NCI-H1048 (cell line): ENCODE measurements around the gene TM4SF1.

Experiments
- DNase-seq: peaks from one replicate; lab custom pipeline; 2025; lab: John Stamatoyannopoulos, UW

TM4SF1 gene

DNA sequence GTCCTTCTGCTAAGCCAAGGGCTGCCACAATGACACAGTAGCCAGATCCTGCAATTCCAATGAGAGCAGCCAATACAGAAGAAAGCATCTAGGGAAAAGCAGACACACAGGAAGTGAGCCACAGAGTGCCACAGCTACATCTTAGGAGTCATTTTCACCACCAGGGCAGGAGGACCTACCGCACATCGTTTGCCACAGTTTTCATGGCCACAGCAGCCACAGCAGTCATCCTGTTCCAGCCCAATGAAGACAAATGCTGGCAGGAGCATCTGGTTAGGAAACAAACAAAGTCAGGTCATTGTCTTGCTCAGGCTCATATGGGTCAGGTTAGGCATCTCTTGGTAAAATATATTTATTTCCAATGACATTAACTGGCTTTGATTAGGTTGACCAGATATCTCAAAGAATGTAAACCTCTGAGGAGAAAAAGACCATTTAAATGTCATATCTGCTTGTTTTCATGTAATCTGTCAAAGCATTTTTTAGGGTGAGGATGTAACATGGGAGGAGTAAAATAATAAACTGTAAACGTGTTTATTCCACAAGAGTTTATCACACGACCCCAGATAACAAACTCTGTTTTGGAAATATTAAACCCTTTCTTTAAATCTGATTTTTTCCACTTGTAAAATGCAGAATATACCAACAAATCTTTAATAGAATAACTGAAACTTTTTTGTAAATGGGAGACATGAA lies 1.8 kb downstream of the TM4SF1 start:
- DNase-seq = no peak

DNA sequence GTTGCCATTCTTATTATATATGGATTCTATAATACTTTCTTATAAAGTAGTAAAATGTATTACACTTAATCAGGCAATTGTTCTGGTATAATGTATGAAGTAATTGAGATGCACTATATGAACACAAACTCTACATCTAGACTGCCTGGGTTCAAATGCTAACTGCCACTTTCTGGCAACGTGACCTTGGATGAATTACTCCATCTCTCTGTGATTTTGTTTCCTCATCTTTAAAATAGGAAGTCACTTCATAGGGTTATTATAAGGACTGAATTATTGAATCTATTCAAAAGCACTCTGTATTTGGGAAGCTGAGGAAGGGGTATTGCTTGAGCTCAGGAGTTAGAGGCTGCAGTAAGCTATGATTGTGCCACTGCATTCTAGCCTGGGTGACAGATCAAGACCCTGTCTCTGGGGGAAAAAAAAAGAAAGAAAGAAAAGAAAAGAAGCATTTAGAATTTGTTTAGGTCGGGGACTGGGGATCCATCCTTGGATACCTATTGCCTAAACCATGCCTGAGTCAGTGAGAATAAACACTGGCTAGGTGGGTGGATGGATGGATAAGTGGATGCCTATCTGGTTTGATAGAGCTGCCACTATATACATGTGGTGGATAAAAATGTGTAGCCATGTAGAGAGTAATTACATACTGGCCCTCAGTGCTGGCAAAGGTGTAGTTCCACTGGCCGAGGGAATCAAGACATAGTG lies 2.5 kb downstream of the TM4SF1 start:
- no peak for DNase-seq

- no peak for DNase-seq
Observed at GRCh38 chr3:149374391-149374790, 3.1 kb downstream of the TM4SF1 start.

- no peak for DNase-seq
Observed at GRCh38 chr3:149373235-149374125, 4.0 kb downstream of the TM4SF1 start.

DNA sequence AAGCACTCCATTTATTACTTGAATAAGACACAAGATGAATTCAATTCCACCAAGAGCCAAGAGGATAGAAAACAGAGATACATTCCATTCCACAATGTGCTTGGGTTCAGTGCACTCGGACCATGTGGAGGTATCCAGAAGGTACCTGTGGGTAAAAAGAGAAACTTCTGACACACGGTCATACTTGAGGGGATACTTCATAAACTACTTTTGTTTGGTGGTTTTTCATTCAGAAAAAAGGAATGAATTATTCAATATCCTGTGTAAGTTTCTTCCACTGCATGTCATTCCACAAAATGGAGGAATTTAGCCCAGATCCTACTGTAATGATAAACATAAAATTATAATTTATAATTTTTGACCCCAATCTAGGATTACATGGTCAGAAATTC lies 5.7 kb downstream of the TM4SF1 start:
- no peak for DNase-seq

DNA sequence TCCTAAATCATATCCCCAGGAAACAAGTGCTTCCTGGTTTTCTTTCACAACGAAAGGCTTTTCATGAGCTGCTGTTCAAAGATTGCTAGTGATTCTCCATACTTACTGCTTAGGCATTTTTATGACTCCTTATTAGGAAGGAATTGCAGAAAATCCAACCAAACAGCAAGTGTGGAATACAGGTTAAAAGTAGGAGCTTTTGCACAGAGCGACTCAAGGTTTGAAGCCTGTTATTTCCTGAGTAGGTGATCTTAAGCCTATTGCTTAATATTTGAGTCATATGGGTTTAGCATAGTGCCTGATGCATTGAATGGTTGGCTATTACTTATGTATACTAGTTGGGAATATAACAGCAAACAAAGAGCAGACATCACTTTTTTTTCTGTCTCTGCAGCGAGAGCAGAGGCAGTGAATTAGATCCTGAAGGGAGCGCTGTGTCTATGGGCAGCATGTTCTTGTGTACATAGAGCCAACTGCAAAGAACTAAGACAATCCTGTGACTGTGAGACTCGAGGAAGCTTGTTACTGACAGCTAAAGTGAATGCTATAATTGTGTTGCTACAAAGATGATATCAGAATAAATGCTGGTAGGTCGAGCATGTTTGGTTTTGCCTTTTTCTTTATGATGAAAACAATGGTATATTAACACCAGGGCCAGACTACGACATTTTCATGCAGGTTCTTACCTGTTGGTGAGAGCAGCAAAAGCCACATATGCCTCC lies 6.3 kb downstream of the TM4SF1 start:
- no peak for DNase-seq

- no peak for DNase-seq
Observed at GRCh38 chr3:149369991-149370866, 7.2 kb downstream of the TM4SF1 start.

GRCh38 chr3:149368674-149369497 lies 8.6 kb downstream of the TM4SF1 start:
- DNase-seq = peak; percentile 72

- DNase-seq = no peak
Observed at GRCh38 chr3:149368201-149368673, 9.2 kb downstream of the TM4SF1 start.

DNA sequence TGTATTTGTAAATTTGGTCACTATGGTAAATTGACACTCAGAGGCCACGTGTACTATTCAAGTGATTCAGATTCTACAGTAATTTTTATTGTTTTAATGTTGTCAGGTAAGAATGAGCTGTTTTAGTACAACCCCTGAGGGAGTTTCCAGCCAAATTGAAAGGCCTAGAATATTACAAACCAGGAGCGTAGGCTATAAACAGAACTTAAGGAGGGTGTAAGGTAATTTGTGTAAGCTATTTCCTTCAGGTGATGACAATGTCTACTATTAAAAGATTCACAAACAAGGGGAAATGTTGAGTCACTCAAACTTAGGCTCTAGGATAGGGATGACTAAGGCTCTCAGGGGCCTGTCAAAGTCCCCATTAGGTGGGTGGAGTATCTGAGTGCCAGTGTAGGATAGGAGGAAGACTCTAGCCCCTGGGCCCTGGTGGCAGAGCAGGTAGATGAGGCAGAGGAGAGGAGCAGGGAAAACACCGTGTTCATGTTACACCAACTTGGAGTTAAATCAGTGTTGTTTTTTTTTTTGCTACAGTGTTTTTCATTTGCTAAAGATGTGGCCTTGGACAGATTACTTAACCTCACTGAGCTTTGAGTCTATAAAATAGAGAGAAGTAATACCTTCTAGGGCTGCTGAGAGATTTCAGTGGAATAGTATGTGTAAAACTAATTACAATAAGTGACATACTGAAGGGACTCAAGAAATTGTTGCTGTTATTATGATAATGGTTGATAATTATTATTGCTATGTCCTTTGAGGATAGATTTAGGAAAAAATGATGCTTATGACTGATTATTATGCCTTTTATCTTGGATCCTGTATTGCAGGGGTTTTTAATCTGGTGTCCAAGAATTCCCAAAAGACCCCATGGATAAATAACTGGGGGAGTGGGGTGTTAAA lies 10.3 kb downstream of the TM4SF1 start:
- no peak for DNase-seq

GRCh38 chr3:149366031-149366430 lies 11.4 kb downstream of the TM4SF1 start:
- no peak for DNase-seq

DNA sequence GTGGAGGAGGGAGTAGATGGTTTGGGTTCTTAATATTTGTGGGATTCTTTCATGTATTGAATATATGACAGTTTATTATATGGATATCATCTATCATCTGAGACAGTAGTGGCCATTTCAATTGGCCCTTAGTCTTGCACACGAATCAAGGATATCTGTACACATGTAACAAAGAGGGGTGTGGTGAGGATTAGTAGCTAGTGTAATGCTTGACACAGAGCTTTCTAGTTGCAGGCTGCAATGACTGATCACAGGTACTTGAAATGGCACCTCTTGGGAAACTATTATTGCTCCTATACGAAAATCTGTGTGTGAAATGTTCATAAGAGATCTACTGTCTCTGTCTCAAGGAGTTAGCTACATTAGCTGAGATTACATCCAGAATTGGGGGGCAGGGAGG lies 12.8 kb downstream of the TM4SF1 start:
- DNase-seq = no peak

DNA sequence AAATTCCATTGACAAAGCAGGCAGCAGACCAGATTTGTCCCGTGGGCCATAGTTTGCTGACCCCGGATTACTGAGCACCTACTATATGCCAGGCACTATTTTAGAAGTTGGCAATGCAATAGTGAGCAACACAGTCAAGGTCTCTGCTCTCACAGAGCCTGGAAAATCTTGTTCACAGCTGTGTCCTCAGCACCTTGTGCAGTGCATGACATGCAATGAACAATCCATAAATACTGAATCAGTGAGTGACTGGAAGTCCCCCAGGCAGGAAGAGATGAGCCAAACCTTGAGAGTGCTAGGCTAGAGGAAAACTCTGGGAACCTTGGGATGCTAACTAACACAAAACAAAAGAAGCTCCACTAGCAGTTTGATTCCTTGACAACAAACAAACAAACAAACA lies 14.4 kb downstream of the TM4SF1 start:
- DNase-seq = no peak

GRCh38 chr3:149362366-149362765 lies 15.1 kb downstream of the TM4SF1 start:
- no peak for DNase-seq

- DNase-seq = no peak
Observed at GRCh38 chr3:149356630-149357029, 20.8 kb downstream of the TM4SF1 start.

DNA sequence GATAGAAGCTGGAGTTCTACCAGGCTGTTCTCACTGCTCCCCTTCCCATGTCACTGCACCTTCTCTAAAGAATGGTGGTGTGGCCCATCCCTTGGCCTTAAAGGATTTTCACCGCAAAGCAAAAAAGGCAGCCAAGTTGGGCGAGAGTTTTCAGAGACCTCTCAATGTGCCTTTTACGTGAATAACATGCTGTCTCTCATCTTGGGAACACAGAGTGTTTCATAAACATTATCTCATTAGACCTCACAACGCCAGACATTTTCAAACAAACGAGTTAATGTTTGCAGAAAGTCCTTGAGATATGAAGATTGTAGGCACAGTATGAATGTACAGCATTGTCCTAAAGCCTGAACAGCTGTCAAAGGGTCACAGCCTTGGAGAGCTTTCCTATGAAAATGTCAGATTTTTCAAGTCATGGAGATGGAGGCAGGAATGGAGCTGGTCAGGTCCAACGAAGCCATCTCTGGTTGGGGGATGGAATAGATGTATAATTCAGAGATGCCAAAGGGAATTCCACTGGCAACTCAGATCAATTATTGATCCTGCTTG lies 21.3 kb downstream of the TM4SF1 start:
- DNase-seq = no peak

- no peak for DNase-seq
Observed at GRCh38 chr3:149353581-149354184, 23.8 kb downstream of the TM4SF1 start.

DNA sequence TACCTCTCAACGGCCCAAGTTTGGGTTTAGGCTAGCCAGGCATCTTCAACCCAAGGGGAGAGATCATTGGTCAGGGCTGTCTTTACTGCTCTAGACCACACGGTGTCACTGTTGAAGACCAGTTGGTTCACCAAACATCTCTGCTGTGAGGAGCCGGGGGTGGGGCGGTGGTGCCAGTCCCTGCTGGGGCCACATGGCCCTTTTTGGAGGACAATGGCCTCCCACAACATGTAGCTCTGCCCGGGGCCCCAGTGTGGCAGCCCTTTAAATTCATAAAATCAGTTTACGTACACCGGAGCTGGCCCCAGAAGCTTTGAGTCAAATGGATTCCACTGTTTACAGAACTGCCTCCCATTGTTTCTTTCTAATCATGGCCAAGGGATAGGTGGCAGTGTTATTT lies 24.9 kb downstream of the TM4SF1 start:
- DNase-seq = peak; percentile 35
